GM12878 (cell line): ENCODE measurements around the gene GRIK3.

Experiments
- CBFB ChIP-seq: IDR thresholded peaks from 2 replicates; pipeline ENCODE4 v1.6.1; 2016; ENCODE audit warnings: antibody characterized with exemption, low read depth
- CTCF ChIP-seq, 3 experiments: IDR thresholded peaks in 2 of 3; conservative IDR thresholded peaks in 1 of 3; 2 replicates each; pipeline ENCODE4 v1.5.1; 2011; ENCODE audit warnings: low read depth in 3 of 3, low read length in 3 of 3, mild to moderate bottlenecking in 3 of 3, control low read depth in 2 of 3, moderate library complexity in 2 of 3, inconsistent platforms in 1 of 3, mixed read lengths in 1 of 3; ENCODE audit not compliant: control insufficient read depth in 2 of 3, insufficient read depth in 1 of 3; ENCODE audit errors: extremely low read depth in 1 of 3

GRCh38 chr1:36802018-36802417, 232.3 kb downstream of the GRIK3 start:
- TF ChIP-seq CTCF (IDR thresholded peaks at IDR 0.05 in 2 of 3, conservative IDR thresholded peaks at IDR 0.05 in 1 of 3; ENCODE audit: control insufficient read depth in 2 of 3, extremely low read depth in 1 of 3, insufficient read depth in 1 of 3, low read depth in 3 of 3, low read length in 3 of 3) (no peak), CBFB (no peak)
